SK-N-SH (cell line): ENCODE results near the gene GNS.

ENCODE experiments used
- CTCF ChIP-seq: fragments of 200-600 bp; sonication (generic); IDR thresholded peaks from 2 replicates; pipeline ENCODE4 v1.6.1; 2017; ENCODE audit warnings: antibody characterized with exemption, mild to moderate bottlenecking, moderate library complexity
- ELF1 ChIP-seq: IDR thresholded peaks from 2 replicates; pipeline ENCODE4 v1.4.0; 2012
- EZH2phosphoT487 ChIP-seq: fragments of 200-600 bp; sonication (generic); IDR thresholded peaks from 2 replicates; pipeline ENCODE4 v1.6.1; 2017; ENCODE audit warnings: low read depth, mixed run types, mild to moderate bottlenecking, antibody characterized with exemption, moderate library complexity, borderline replicate concordance
- FOXJ3 ChIP-seq: sonication (generic); formaldehyde crosslinking; IDR thresholded peaks from 2 replicates; pipeline ENCODE4 v1.5.1; 2020; ENCODE audit warnings: mild to moderate bottlenecking, missing genetic modification reagents
- JUND ChIP-seq: IDR thresholded peaks from 2 replicates; pipeline ENCODE4 v1.4.0; 2012
- MAX ChIP-seq: IDR thresholded peaks from 2 replicates; pipeline ENCODE4 v1.4.0; 2012; ENCODE audit warnings: low read depth
- PBX3 ChIP-seq: IDR thresholded peaks from 2 replicates; pipeline ENCODE4; 2012
- RAD21 ChIP-seq: IDR thresholded peaks from 2 replicates; pipeline ENCODE4 v1.6.1; 2012; ENCODE audit warnings: mild to moderate bottlenecking, low read length
- RFX5 ChIP-seq: IDR thresholded peaks from 2 replicates; pipeline ENCODE4 v1.6.1; 2012; ENCODE audit warnings: mild to moderate bottlenecking, improper control_type of control experiment, low read length
- USF2 ChIP-seq: fragments of 150-350 bp; IDR thresholded peaks from 2 replicates; pipeline ENCODE4 v1.6.1; 2017; ENCODE audit warnings: antibody characterized with exemption, low read length, low read depth, borderline replicate concordance

GRCh38 chr12:64707362-64707761 lies 51.8 kb downstream of the GNS start:
- TF ChIP-seq CTCF (no peak), RFX5 (no peak), EZH2phosphoT487 (no peak), RAD21 (no peak), USF2 (no peak), MAX (no peak), ELF1 (no peak), PBX3 (no peak), FOXJ3 (no peak), JUND (no peak)
